Measurements from ENCODE around the gene RNF220. TPM values are rescaled to one million over a fixed set of nuclear protein-coding genes. Genes with fewer than 3 reads are reported as not detected.
A peak's percentile ranks its signal among the peaks of the same experiment; 100 is the strongest.

Gene RNF220
- total and polyA plus RNA-seq, 10 donors: 59.0 to 126 (median 71.7) TPM

- DNase-seq: no peak
- H3K27ac ChIP-seq: no peak overlapping the region
Observed at GRCh38 chr1:44588551-44589210, 183.6 kb downstream of the RNF220 start.

DNA sequence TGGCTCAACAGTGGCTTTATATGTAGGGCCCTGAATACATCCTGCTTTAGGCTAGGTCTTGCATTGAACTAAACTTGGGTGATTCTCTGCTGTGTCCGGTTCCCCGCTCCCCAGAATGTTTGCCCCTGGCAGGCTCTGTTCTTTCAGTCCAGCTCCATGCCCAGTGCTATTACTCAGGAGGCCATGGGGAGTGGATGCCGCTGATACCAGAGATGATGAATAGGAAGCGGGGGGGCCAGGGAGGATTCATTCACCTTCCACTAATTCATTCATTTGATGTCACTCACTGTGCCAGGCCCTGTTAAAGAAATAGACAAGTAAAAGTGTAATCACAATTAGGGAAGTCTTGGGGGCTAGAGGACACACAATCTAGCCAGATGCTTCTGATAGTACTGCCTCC lies 185.4 kb downstream of the RNF220 start:
- Histone ChIP-seq H3K9me3 (no peaks in the 10 kb centered on the region), H3K27me3 (replicated peaks in 1 of 7) (peaks cover 0 to 27% (median 0%) of the 10 kb centered on the region in 7 donors), H3K36me3 (no peaks in the 10 kb centered on the region), H3K4me3 (no peak overlapping the region), H3K4me1 (peaks cover 0 to 5% (median 4%) of the 10 kb centered on the region in 6 donors), H3K27ac (no peak overlapping the region)
- no peak for DNase-seq
- TF ChIP-seq, protein P1, sequence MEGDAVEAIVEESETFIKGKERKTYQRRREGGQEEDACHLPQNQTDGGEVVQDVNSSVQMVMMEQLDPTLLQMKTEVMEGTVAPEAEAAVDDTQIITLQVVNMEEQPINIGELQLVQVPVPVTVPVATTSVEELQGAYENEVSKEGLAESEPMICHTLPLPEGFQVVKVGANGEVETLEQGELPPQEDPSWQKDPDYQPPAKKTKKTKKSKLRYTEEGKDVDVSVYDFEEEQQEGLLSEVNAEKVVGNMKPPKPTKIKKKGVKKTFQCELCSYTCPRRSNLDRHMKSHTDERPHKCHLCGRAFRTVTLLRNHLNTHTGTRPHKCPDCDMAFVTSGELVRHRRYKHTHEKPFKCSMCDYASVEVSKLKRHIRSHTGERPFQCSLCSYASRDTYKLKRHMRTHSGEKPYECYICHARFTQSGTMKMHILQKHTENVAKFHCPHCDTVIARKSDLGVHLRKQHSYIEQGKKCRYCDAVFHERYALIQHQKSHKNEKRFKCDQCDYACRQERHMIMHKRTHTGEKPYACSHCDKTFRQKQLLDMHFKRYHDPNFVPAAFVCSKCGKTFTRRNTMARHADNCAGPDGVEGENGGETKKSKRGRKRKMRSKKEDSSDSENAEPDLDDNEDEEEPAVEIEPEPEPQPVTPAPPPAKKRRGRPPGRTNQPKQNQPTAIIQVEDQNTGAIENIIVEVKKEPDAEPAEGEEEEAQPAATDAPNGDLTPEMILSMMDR (IDR thresholded peaks at IDR 0.05 in 8 of 11, conservative IDR thresholded peaks at IDR 0.05 in 3 of 11): no peak
- TF ChIP-seq POLR2AphosphoS5 (IDR thresholded peaks at IDR 0.05) (no peak), POLR2A (IDR thresholded peaks at IDR 0.05) (no peak)
- intact Hi-C loops (cut with DNase I; ENCODE audit: low total_unique reads): no loop called here
- 87 to 97% (median 91%) methylated on average over 4 of the region's 4 CpGs for WGBS, 5 donors

More at GRCh38 chr1:44588551-44589210, 183.6 kb downstream of the RNF220 start:
- intact Hi-C loops (cut with DNase I; ENCODE audit: low total_unique reads): no loop called here
- peaks cover 0 to 31% (median 0%) of the 10 kb centered on the region in 7 donors for H3K27me3 ChIP-seq (replicated peaks in 1 of 7)
- H3K4me3 ChIP-seq: no peak overlapping the region
- H3K36me3 ChIP-seq: no peaks in the 10 kb centered on the region
- no peaks in the 10 kb centered on the region for H3K4me1 ChIP-seq
- TF ChIP-seq, protein P1 (IDR thresholded peaks at IDR 0.05 in 8 of 11, conservative IDR thresholded peaks at IDR 0.05 in 3 of 11): no peak
- TF ChIP-seq POLR2A (IDR thresholded peaks at IDR 0.05) (no peak), POLR2AphosphoS5 (IDR thresholded peaks at IDR 0.05) (no peak)
- 81 to 92% (median 84%) methylated on average over 3 of the region's 3 CpGs for whole genome bisulfite sequencing, 5 donors
- no peaks in the 10 kb centered on the region for H3K9me3 ChIP-seq

- intact Hi-C loops (cut with DNase I; ENCODE audit: low total_unique reads): no loop called here
- H3K4me1 ChIP-seq: peaks cover 0 to 5% (median 4%) of the 10 kb centered on the region in 6 donors
- 59 to 77% (median 66%) methylated on average over 5 of the region's 5 CpGs for WGBS, 5 donors
- H3K27ac ChIP-seq: no peak overlapping the region
- H3K9me3 ChIP-seq: no peaks in the 10 kb centered on the region
- no peak for DNase-seq
- no peak for TF ChIP-seq POLR2A (IDR thresholded peaks at IDR 0.05)
- TF ChIP-seq, protein P1 (IDR thresholded peaks at IDR 0.05 in 8 of 11, conservative IDR thresholded peaks at IDR 0.05 in 3 of 11): no peak
- no peak for TF ChIP-seq POLR2AphosphoS5 (IDR thresholded peaks at IDR 0.05)
- H3K4me3 ChIP-seq: no peak overlapping the region
- no peaks in the 10 kb centered on the region for H3K36me3 ChIP-seq
- H3K27me3 ChIP-seq (replicated peaks in 1 of 7): peaks cover 0 to 34% (median 0%) of the 10 kb centered on the region in 7 donors
Observed at GRCh38 chr1:44591381-44591780, 186.3 kb downstream of the RNF220 start.

DNA sequence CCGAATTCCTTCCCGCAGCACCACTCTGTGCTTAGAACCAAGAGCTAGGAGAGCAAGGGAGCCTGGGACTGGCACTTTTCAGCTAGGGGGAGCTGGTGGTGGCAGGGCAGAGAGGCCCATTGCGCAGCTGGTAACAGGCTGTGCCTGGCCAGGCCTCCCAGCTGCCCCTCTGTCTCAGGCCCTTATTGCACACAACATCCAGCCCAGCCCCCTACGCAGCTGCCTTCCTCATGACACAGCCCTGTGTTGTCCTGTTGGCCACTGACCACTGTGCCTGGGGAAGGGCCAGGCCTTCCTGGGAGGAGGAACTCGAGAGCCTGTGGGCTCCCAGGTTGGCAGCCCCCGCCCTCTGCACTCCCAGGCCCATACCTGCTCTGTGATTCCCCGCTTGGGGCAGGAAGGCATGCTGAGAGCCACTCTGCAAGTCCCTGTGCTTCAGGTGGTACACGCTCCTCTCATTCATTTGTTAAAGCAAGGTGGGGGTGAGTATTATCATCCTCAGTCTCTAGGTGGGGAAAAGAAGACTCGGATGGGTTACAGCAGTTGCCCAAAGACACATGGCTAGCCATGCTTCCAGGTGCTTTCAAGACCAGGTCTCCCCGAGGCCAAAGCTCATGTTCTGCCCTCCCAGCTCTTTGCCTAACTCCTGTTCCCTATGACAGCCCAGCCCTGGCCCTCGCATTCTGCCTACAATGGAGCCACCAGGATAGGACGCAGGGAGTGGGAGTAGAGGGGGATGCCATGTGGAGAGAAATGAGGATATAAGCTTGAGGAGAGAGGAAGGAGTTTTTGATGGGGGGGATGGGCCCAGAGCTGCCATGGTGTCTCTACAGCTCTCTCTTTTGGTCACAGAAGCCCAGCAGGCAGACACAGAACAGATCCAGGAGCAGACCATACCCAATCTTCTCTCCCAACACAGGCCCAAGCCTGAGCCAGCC lies 187.4 kb downstream of the RNF220 start:
- WGBS, 5 donors: 79 to 91% (median 84%) methylated on average over 10 to 12 of the region's 12 CpGs
- TF ChIP-seq POLR2A (IDR thresholded peaks at IDR 0.05): no peak
- TF ChIP-seq, protein P1 (IDR thresholded peaks at IDR 0.05 in 8 of 11, conservative IDR thresholded peaks at IDR 0.05 in 3 of 11): no peak
- TF ChIP-seq POLR2AphosphoS5 (IDR thresholded peaks at IDR 0.05): no peak
- Histone ChIP-seq H3K36me3 (no peaks in the 10 kb centered on the region), H3K4me1 (peaks cover 0 to 5% (median 4%) of the 10 kb centered on the region in 6 donors), H3K27ac (no peak overlapping the region), H3K9me3 (no peaks in the 10 kb centered on the region), H3K4me3 (no peak overlapping the region), H3K27me3 (replicated peaks in 1 of 7) (peaks cover 0 to 29% (median 0%) of the 10 kb centered on the region in 7 donors)
- peak; percentile 33 for DNase-seq
- intact Hi-C loops (cut with DNase I; ENCODE audit: low total_unique reads): no loop called here

Data from spleen (tissue), 11 donors.